Ovary (tissue), 3 donors: ENCODE results near the gene SNRK.

Experiments used
- POLR2A ChIP-seq: fragments of 450-650 bp; IDR thresholded peaks from one replicate; pipeline ENCODE4 v1.6.1; 2017; ENCODE audit warnings: antibody characterized with exemption, mild to moderate bottlenecking, moderate library complexity
- TF ChIP-seq, protein P1 (sequence below), 3 donors: fragments of 450-650 bp in 2 of 3; fragments of 200-600 bp in 1 of 3; IDR thresholded peaks; one replicate each; pipeline versions ENCODE4 v1.5.1 to v1.8.0; 2016 to 2022; ENCODE audit warnings: antibody characterized with exemption in 3 of 3, mild to moderate bottlenecking in 1 of 3
- donor health status: DM: no; HTN: no; CAD: no.

DNA sequence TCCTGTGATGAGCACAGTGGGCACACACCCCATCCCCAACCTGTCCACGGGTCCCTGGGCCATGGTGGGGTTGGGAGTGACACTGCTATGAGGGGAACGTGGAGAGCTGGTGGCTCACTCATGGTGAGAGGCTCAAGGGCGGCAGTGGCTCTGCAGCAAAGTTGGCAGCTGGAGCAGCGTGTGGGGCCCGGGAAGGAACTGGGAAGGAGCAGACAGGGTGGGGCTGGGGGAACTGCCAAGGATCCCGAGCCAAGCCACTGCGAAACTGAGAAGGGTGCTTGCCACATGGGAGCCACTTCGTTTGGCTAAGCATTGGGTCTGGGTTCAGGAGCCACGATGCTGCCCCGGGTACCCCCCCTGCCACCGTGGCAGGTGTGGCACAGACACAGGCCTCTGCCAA lies 80.1 kb downstream of the SNRK start:
- TF ChIP-seq POLR2A, result no peak
- TF ChIP-seq, protein P1, sequence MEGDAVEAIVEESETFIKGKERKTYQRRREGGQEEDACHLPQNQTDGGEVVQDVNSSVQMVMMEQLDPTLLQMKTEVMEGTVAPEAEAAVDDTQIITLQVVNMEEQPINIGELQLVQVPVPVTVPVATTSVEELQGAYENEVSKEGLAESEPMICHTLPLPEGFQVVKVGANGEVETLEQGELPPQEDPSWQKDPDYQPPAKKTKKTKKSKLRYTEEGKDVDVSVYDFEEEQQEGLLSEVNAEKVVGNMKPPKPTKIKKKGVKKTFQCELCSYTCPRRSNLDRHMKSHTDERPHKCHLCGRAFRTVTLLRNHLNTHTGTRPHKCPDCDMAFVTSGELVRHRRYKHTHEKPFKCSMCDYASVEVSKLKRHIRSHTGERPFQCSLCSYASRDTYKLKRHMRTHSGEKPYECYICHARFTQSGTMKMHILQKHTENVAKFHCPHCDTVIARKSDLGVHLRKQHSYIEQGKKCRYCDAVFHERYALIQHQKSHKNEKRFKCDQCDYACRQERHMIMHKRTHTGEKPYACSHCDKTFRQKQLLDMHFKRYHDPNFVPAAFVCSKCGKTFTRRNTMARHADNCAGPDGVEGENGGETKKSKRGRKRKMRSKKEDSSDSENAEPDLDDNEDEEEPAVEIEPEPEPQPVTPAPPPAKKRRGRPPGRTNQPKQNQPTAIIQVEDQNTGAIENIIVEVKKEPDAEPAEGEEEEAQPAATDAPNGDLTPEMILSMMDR (IDR thresholded peaks at IDR 0.05), result no peak
